ENCODE measurements around the gene OBSCN. TPM values are rescaled to one million over a fixed set of nuclear protein-coding genes. Genes with fewer than 3 reads are reported as not detected.

Gene OBSCN
- total and polyA plus RNA-seq, 2 of the 4 experiments (the other 2 are of a cell fraction): 4.1 to 9.5 TPM

- H3K36me3 ChIP-seq (ENCODE audit: control insufficient read depth, insufficient read depth, low read length): peaks cover 39% of the 10 kb centered on the region
- H2BK15ac ChIP-seq (ENCODE audit: low read depth, low read length): no peak overlapping the region
- no peaks in the 10 kb centered on the region for H3K9me3 ChIP-seq (ENCODE audit: control insufficient read depth, insufficient read depth, low read length)
- no peak overlapping the region for H2BK120ac ChIP-seq (ENCODE audit: low read depth, low read length)
- H3K4ac ChIP-seq (ENCODE audit: low read depth, low read length): no peak overlapping the region
- ATAC-seq (ENCODE audit: low read depth) (no peak), DNase-seq (no peak)
- H3K4me3 ChIP-seq (ENCODE audit: insufficient read depth, low read depth, low read length): no peak overlapping the region
- peaks cover 0 to 13% of the 10 kb centered on the region in 2 experiments; a peak in 2 of 4 replicates for H3K79me1 ChIP-seq (ENCODE audit: low read depth in 1 of 2, low read length in 2 of 2)
- no peak overlapping the region for H3K9ac ChIP-seq (ENCODE audit: low read depth, low read length)
- H3K14ac ChIP-seq (replicated peaks; ENCODE audit: low read depth, low read length): no peak overlapping the region
- no peak overlapping the region for H3K23ac ChIP-seq (ENCODE audit: low read depth, low read length)
- H2AK9ac ChIP-seq (replicated peaks; ENCODE audit: low read depth, low read length, poor library complexity): no peak overlapping the region
- intact Hi-C loops (cut with micrococcal nuclease) (no loop called here), dilution Hi-C loops (cut with HindIII; ENCODE audit: low sequenced_read_pairs, unreplicated experiment) (no loop called here), in situ Hi-C loops (cut with MboI; ENCODE audit: low sequenced_read_pairs) (no loop called here)
- H3K9me1 ChIP-seq (ENCODE audit: insufficient read depth, low read length): no peaks in the 10 kb centered on the region
- H3K18ac ChIP-seq (ENCODE audit: low read depth, low read length): no peak overlapping the region
- peaks cover 8% of the 10 kb centered on the region; the same call in 1 of the 2 replicates for H3K4me1 ChIP-seq (ENCODE audit: control insufficient read depth, insufficient read depth, low read length)
- CTCF ChIA-PET: no interaction called here
- WGBS, 2 experiments (ENCODE audit: extremely low coverage in 2 of 2, insufficient read length in 1 of 2): no CpG with 5 or more reads among the region's 14 CpGs
- TF ChIP-seq NFE2L2 (IDR thresholded peaks at IDR 0.05; ENCODE audit: low read depth, low read length): no peak
- TF ChIP-seq ELK1 (IDR thresholded peaks at IDR 0.05; ENCODE audit: borderline replicate concordance, low read depth, low read length): no peak
- TF ChIP-seq SMC3 (IDR thresholded peaks at IDR 0.05; ENCODE audit: low read depth, low read length): no peak
- no peak for TF ChIP-seq RFX5 (IDR thresholded peaks at IDR 0.05; ENCODE audit: low read depth, low read length)
- TF ChIP-seq USF2 (IDR thresholded peaks at IDR 0.05; ENCODE audit: low read depth, low read length): no peak
- no peak for TF ChIP-seq BHLHE40 (IDR thresholded peaks at IDR 0.05; ENCODE audit: low read depth, low read length)
- TF ChIP-seq CHD1 (IDR thresholded peaks at IDR 0.05; ENCODE audit: low read depth, low read length): no peak
- no peak for TF ChIP-seq RAD21 (IDR thresholded peaks at IDR 0.05; ENCODE audit: low read length)
- no peak for TF ChIP-seq CEBPB (IDR thresholded peaks at IDR 0.05; ENCODE audit: low read depth, low read length)
- TF ChIP-seq MXI1 (IDR thresholded peaks at IDR 0.05; ENCODE audit: borderline replicate concordance, low read depth, low read length): no peak
- no peak overlapping the region for H2BK20ac ChIP-seq (ENCODE audit: low read depth, low read length)
- no peak overlapping the region for H2BK5ac ChIP-seq (ENCODE audit: low read depth, low read length, poor library complexity, severe bottlenecking)
- POLR2A ChIA-PET (ENCODE audit: unreplicated experiment): no interaction called here
- no peak overlapping the region for H2AK5ac ChIP-seq (ENCODE audit: low read depth, low read length)
- no peak overlapping the region for H4K5ac ChIP-seq (ENCODE audit: low read depth, low read length)
- H3K27me3 ChIP-seq (ENCODE audit: control insufficient read depth, insufficient read depth, low read length): no peaks in the 10 kb centered on the region
- H4K20me1 ChIP-seq (ENCODE audit: insufficient read depth, low read length): peaks cover 5% of the 10 kb centered on the region; the same call in 1 of the 2 replicates
- H4K91ac ChIP-seq (ENCODE audit: insufficient read depth, low read depth, low read length): no peak overlapping the region
- H3K4me2 ChIP-seq (ENCODE audit: low read depth, low read length): no peak overlapping the region
- BruUV-seq (replicated peaks): no TSS peak
- H3K27ac ChIP-seq (ENCODE audit: insufficient read depth, low read length): no peak overlapping the region
- no peak overlapping the region for H2AFZ ChIP-seq (replicated peaks; ENCODE audit: low read length, poor library complexity)
- no peak overlapping the region for H3K56ac ChIP-seq (ENCODE audit: extremely low read depth, insufficient read depth, low read length)
- H4K8ac ChIP-seq (ENCODE audit: low read depth in 2 of 2, low read length in 2 of 2): no peak overlapping the region
These were observed 9.9 kb downstream of the OBSCN start for GRCh38 chr1:228217551-228218344.
